Transverse colon (tissue), 4 donors: Measurements from ENCODE around the gene ATCAY. TPM values are rescaled to one million over a fixed set of nuclear protein-coding genes. Genes with fewer than 3 reads are reported as not detected.

ENCODE experiments used
- DNase-seq: peaks from one replicate; pipeline ENCODE4 v3.0.0-alpha.2; 2019
- H3K27ac ChIP-seq, 4 donors: fragments of 200-600 bp; sonication (generic); 2 replicates each; pipeline ENCODE4 v1.5.1; 2016 to 2018; ENCODE audit warnings: inconsistent platforms in 4 of 4
- H3K27me3 ChIP-seq: fragments of 200-600 bp; sonication (generic); 2 replicates; pipeline ENCODE4 v1.5.1; 2017; ENCODE audit warnings: inconsistent platforms
- H3K36me3 ChIP-seq, 4 donors: fragments of 200-600 bp; sonication (generic); 2 replicates each; pipeline ENCODE4 v1.5.1; 2017 to 2019; ENCODE audit warnings: inconsistent platforms in 4 of 4
- H3K4me1 ChIP-seq, 4 donors: fragments of 200-600 bp; sonication (generic); 2 replicates each; pipeline ENCODE4 v1.5.1; 2017 to 2020; ENCODE audit warnings: inconsistent platforms in 4 of 4
- H3K4me3 ChIP-seq, 4 donors: fragments of 200-600 bp; sonication (generic); 1 replicate in 1 of 4; 2 replicates in 3 of 4; pipeline versions ENCODE4 v1.5.1 to v1.6.1; 2017 to 2019; ENCODE audit warnings: inconsistent platforms in 4 of 4
- H3K9me3 ChIP-seq, 2 donors: fragments of 200-600 bp; sonication (generic); 2 replicates each; pipeline ENCODE4 v1.5.1; 2017 to 2019; ENCODE audit warnings: inconsistent platforms in 2 of 2
- CTCF ChIP-seq, 5 experiments: fragments of 200-600 bp in 3 of 5; fragments of 450-650 bp in 2 of 5; sonication (generic) in 3 of 5; IDR thresholded peaks; 1 replicate in 2 of 5; 2 replicates in 3 of 5; pipeline ENCODE4 v1.5.1; 2016 to 2017; ENCODE audit warnings: antibody characterized with exemption in 5 of 5, inconsistent platforms in 3 of 5, mild to moderate bottlenecking in 2 of 5, moderate library complexity in 1 of 5
- EP300 ChIP-seq: sonication (generic); formaldehyde crosslinking; IDR thresholded peaks from one replicate; pipeline ENCODE4 v1.6.1; 2017; ENCODE audit warnings: antibody characterized with exemption, low read depth
- POLR2A ChIP-seq: fragments of 450-650 bp; IDR thresholded peaks from one replicate; pipeline ENCODE4 v1.6.1; 2016; ENCODE audit warnings: antibody characterized with exemption, mild to moderate bottlenecking, moderate library complexity
- POLR2AphosphoS5 ChIP-seq, 3 donors: sonication (generic); formaldehyde crosslinking; IDR thresholded peaks; one replicate each; pipeline ENCODE4 v1.6.1; 2016; ENCODE audit warnings: antibody characterized with exemption in 3 of 3
- WGBS, 2 donors: methylation state at CpG; one replicate each; pipeline ENCODE4 v1.1.5; 2018; ENCODE audit warnings: low coverage in 1 of 2; 5-methylcytosine and 5-hydroxymethylcytosine counted together
- in situ Hi-C, 4 donors: fragments of 200-750 bp; cut with MboI; loops; one replicate each; pipeline versions ENCODE4 v1.15.0 to v1.15.1; 2017; ENCODE audit warnings: low sequenced_read_pairs in 3 of 4, low pct_ligation_motif_present in 1 of 4, low pct_unique_long_range_greater_than_20kb in 1 of 4
- intact Hi-C: fragments of 100-400 bp; cut with DNase I; formaldehyde crosslinking; loops from one replicate; pipeline ENCODE4 v1.15.1; 2023; ENCODE audit warnings: low total_unique reads
- total RNA-seq, 4 donors: library from RNA; depleted of rRNA; stranded (reverse); fragments of >200 nt; gene quantifications; one replicate each; pipeline ENCODE4 v1.1.0, GENCODE V29; 2016

The ATCAY gene
- total RNA-seq, 4 donors from 2014 or later: 0.32 to 0.60 (median 0.55) TPM; not detected in 1

- Histone ChIP-seq H3K4me3 (peak overlapping the region; percentile 86 to 97 (median 96)), H3K27ac (peak overlapping the region; percentile 96 to 99 (median 98)), H3K27me3 (no peaks in the 10 kb centered on the region), H3K9me3 (no peaks in the 10 kb centered on the region), H3K36me3 (peaks cover 0 to 5% (median 0%) of the 10 kb centered on the region in 4 donors), H3K4me1 (peaks cover 41 to 60% (median 55%) of the 10 kb centered on the region in 4 donors)
- intact Hi-C loops (no loop called here), in situ Hi-C loops (no loop called here)
- no peak for DNase-seq
- WGBS, 2 donors: 42 to 49% methylated on average over 8 to 23 of the region's 23 CpGs
- TF ChIP-seq POLR2A (peak; percentile 37), CTCF (IDR thresholded peaks at IDR 0.05) (peak in 1 of 5 experiments; percentile 12), POLR2AphosphoS5 (IDR thresholded peaks at IDR 0.05) (peak in 2 of 3 donors; percentile 38 to 49), EP300 (no peak)
These were observed 89.2 kb downstream of the ATCAY start for GRCh38 chr19:3969435-3970312.

- no peak for DNase-seq
- WGBS, 2 donors: 0 to 2% methylated on average over 9 to 20 of the region's 22 CpGs
- TF ChIP-seq EP300: no peak
- no peak for TF ChIP-seq POLR2A
- no peak for TF ChIP-seq POLR2AphosphoS5 (IDR thresholded peaks at IDR 0.05)
- no peak for TF ChIP-seq CTCF (IDR thresholded peaks at IDR 0.05)
- Histone ChIP-seq H3K4me3 (peak overlapping the region; percentile 86 to 97 (median 96)), H3K27ac (peak overlapping the region; percentile 96 to 99 (median 98)), H3K4me1 (peaks cover 38 to 57% (median 54%) of the 10 kb centered on the region in 4 donors), H3K27me3 (no peaks in the 10 kb centered on the region), H3K9me3 (no peaks in the 10 kb centered on the region), H3K36me3 (no peaks in the 10 kb centered on the region)
- intact Hi-C loops (no loop called here), in situ Hi-C loops (no loop called here)
These were observed 89.9 kb downstream of the ATCAY start for GRCh38 chr19:3970313-3970807.

- H3K36me3 ChIP-seq: peaks cover 0 to 5% (median 0%) of the 10 kb centered on the region in 4 donors
- no peaks in the 10 kb centered on the region for H3K27me3 ChIP-seq
- peak within 1 kb of the TSS; percentile 96 to 99 (median 98) for H3K27ac ChIP-seq
- peaks cover 33 to 51% (median 48%) of the 10 kb centered on the region in 4 donors for H3K4me1 ChIP-seq
- intact Hi-C loops: no loop called here
- whole genome bisulfite sequencing, 2 donors: 1 to 7% methylated on average over 3 to 62 of the region's 73 CpGs
- peak; percentile 98 for DNase-seq
- in situ Hi-C loops: no loop called here
- TF ChIP-seq CTCF (IDR thresholded peaks at IDR 0.05) (peak in 1 of 5 experiments; percentile 23), POLR2A (peak; percentile 90), POLR2AphosphoS5 (IDR thresholded peaks at IDR 0.05) (peak; percentile 79 to 95 (median 90)), EP300 (no peak)
- no peaks in the 10 kb centered on the region for H3K9me3 ChIP-seq
- peak within 1 kb of the TSS; percentile 86 to 97 (median 96) for H3K4me3 ChIP-seq
These were observed 90.5 kb downstream of the ATCAY start, which contains the start of gene DAPK3 for GRCh38 chr19:3970808-3971598. Gene DAPK3, minus strand, starts transcription at chr19:3971099. Its CDS starts 1,364 bp downstream, at chr19:3969735.

- in situ Hi-C loops (loop anchor here in 1 of 4 donors (25.0 kb wide), 1 partner anchor 162 kb away; no protein-coding TSS in a partner anchor), intact Hi-C loops (no loop called here)
- Histone ChIP-seq H3K36me3 (peaks cover 0 to 46% (median 21%) of the 10 kb centered on the region in 4 donors), H3K27ac (no peak overlapping the region), H3K4me1 (peaks cover 0 to 10% (median 7%) of the 10 kb centered on the region in 4 donors), H3K27me3 (no peaks in the 10 kb centered on the region), H3K4me3 (no peak overlapping the region), H3K9me3 (no peaks in the 10 kb centered on the region)
- DNase-seq: no peak
- peak in 1 of 3 donors; percentile 24 for TF ChIP-seq POLR2AphosphoS5 (IDR thresholded peaks at IDR 0.05)
- no peak for TF ChIP-seq CTCF (IDR thresholded peaks at IDR 0.05)
- no peak for TF ChIP-seq EP300
- peak; percentile 15 for TF ChIP-seq POLR2A
- WGBS, 2 donors: 78 to 83% methylated on average over 5 to 8 of the region's 8 CpGs
These were observed 94.7 kb downstream of the ATCAY start for GRCh38 chr19:3975144-3975543.
